GM18498 (cell line): ENCODE measurements around the gene NXPH4.

Experiments used
- ATAC-seq: cut with Tn5 transposase; IDR thresholded peaks from one replicate; pipeline ENCODE4 v1.9.1; 2021; ENCODE audit warnings: mild to moderate bottlenecking, moderate library complexity; ENCODE audit not compliant: unreplicated experiment

Gene NXPH4

GRCh38 chr12:57270966-57271470 lies 54.4 kb downstream of the NXPH4 start:
- no peak for ATAC-seq

GRCh38 chr12:57272337-57273151 lies 56.0 kb downstream of the NXPH4 start:
- no peak for ATAC-seq

GRCh38 chr12:57273516-57273915 lies 56.9 kb downstream of the NXPH4 start:
- ATAC-seq, result no peak
